Choroid plexus epithelial cell (primary cell): Measurements from ENCODE around the gene BPGM.

Experiments used
- DNase-seq: peaks from one replicate; pipeline ENCODE4 v3.0.0-alpha.2; 2010; ENCODE audit warnings: low read depth
- H3K4me3 ChIP-seq: 2 replicates; pipeline ENCODE4 v1.5.1; 2011; ENCODE audit warnings: low read depth, mild to moderate bottlenecking, control low read depth, low read length, moderate library complexity
- CTCF ChIP-seq: conservative IDR thresholded peaks from 2 replicates; pipeline ENCODE4 v1.5.1; 2011; ENCODE audit warnings: low read depth, mild to moderate bottlenecking, control low read depth, inconsistent platforms, low read length, moderate library complexity

The BPGM gene

GRCh38 chr7:134649226-134649775 lies 2.6 kb downstream of the BPGM start:
- H3K4me3 ChIP-seq, result no peak overlapping the region
- peak; percentile 56 for DNase-seq
- no peak for TF ChIP-seq CTCF

GRCh38 chr7:134651991-134652390 lies 5.3 kb downstream of the BPGM start:
- DNase-seq, result no peak
- no peak for TF ChIP-seq CTCF
- H3K4me3 ChIP-seq, result no peak overlapping the region

GRCh38 chr7:134654104-134654775 lies 7.6 kb downstream of the BPGM start:
- H3K4me3 ChIP-seq, result no peak overlapping the region
- DNase-seq, result no peak
- TF ChIP-seq CTCF, result no peak

- TF ChIP-seq CTCF, result no peak
- H3K4me3 ChIP-seq, result no peak overlapping the region
- DNase-seq, result no peak
These were observed 10.9 kb downstream of the BPGM start for GRCh38 chr7:134657526-134657925.

GRCh38 chr7:134660242-134660785 lies 13.7 kb downstream of the BPGM start:
- no peak for TF ChIP-seq CTCF
- DNase-seq, result no peak
- H3K4me3 ChIP-seq, result no peak overlapping the region

- H3K4me3 ChIP-seq, result no peak overlapping the region
- TF ChIP-seq CTCF, result no peak
- DNase-seq, result peak; percentile 79
These were observed 14.3 kb downstream of the BPGM start for GRCh38 chr7:134660961-134661376.
